Mucosa of stomach (tissue), 1 donor: Measurements from ENCODE around the gene R3HDM2.
A peak's percentile ranks its signal among the peaks of the same experiment; 100 is the strongest.

ENCODE experiments used
- H3K27me3 ChIP-seq: one replicate; pipeline ENCODE4 v1.7.0; 2013; ENCODE audit warnings: mild to moderate bottlenecking, low read length; ENCODE audit not compliant: control insufficient read depth, insufficient read depth
- H3K36me3 ChIP-seq: one replicate; pipeline ENCODE4 v1.7.0; 2013; ENCODE audit warnings: low read length; ENCODE audit not compliant: control insufficient read depth, insufficient read depth
- H3K4me1 ChIP-seq: one replicate; pipeline ENCODE4 v1.7.0; 2013; ENCODE audit warnings: mild to moderate bottlenecking, low read length; ENCODE audit not compliant: control insufficient read depth, insufficient read depth
- H3K4me3 ChIP-seq: one replicate; pipeline ENCODE4 v1.7.0; 2013; ENCODE audit warnings: low read length
- H3K9ac ChIP-seq: one replicate; pipeline ENCODE4 v1.7.0; 2013; ENCODE audit warnings: mild to moderate bottlenecking, low read length, moderate library complexity
- H3K9me3 ChIP-seq: one replicate; pipeline ENCODE4 v1.7.0; 2013; ENCODE audit warnings: mild to moderate bottlenecking, low read length, moderate library complexity; ENCODE audit not compliant: control insufficient read depth
- donor health status: Pancreatic carcinoma.

Gene R3HDM2

DNA sequence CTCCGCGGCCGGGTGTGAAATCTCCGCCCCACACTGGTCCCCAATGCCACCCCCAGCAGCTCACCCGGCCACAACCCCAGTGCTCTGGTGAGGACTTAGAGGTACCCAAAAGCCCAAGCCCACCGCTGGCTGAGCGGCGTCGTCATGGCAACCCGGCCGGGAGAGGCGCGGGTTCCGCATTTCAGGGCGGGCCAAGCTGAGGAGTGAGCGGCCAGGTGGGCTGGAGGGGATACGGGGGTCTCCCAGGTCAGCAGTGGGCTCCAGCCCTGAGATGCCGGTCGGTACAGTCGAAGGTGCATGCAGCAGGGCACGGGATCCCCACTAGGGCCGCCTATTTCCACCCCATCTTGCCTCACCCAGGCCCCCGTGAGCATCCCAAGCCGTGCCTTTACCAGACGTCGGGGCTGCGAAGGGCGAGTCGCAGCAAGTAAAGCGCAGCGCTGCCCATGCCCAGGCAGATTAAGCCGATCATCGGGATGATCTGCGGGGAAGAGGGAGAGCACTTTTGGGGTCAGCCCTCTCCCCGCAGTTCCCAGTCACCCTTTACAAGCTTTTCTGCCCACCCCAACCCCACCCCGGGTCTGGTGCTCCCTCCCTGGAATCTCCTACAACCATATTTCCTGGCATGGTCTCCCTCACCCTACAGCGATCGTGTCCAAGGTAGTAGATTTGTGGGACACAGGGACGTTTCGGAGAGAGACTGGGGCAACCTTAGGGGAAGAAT, 194.5 kb downstream of the R3HDM2 start:
- peaks cover 63% of the 10 kb centered on the region for H3K27me3 ChIP-seq
- H3K4me3 ChIP-seq = no peak overlapping the region
- H3K4me1 ChIP-seq = peaks cover 68% of the 10 kb centered on the region
- H3K9me3 ChIP-seq = no peaks in the 10 kb centered on the region
- peaks cover 6% of the 10 kb centered on the region for H3K36me3 ChIP-seq
- no peak overlapping the region for H3K9ac ChIP-seq

DNA sequence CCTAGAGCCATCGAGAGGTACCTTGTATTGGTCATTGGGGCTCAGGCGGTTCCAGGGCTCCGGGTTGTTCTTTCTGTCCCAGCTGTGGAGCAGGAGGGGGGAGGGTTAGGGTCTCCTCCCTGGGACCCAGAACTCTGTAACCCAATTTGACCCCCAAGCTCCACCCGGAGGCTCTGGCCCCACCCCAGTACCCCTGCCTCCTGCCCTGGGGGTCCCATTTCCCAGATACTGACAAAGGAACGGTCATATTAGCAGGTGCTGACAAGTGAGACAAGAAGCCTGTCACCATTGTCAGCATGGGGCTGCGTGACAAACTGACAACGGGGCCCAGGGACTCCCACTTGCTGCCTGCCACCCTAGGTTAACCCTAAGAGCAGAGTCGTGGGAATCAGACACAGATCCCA, 195.1 kb downstream of the R3HDM2 start:
- peaks cover 68% of the 10 kb centered on the region for H3K4me1 ChIP-seq
- H3K9ac ChIP-seq = no peak overlapping the region
- no peak overlapping the region for H3K4me3 ChIP-seq

DNA sequence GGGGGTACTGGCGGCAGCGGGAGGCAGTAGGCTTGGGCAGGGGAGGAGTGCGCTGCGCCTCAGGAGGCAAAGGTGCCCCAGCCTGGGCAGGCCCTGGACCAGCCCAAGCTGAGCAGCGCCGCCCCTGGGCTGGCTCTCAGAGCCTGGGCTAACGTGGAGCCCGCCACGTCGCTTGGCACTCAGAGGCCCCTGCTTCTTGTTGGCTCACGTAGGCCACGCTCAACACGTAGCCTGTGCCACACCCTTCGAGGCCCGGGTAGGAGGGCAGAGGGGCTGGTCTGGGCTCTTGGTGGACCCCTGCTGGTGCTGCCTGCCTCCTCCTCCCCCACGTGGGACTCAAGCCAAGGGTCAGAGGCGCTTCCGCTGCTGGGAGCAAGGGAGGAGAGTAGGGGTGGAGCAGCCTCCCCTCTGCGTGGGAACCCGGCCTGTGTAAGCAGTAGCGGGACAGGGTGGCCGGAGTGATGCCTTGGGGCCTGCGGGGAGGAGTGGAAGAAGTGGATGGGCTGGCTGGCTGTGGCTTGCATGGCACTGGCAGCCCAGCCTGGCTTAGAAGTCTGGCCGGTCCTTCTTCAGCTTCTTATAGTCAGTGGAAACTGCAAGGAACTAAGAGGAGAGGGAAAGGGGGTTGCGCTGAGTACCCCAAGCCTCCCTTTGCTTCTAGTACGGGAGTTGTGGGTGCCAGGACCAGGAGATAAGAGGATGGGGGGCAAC, 195.7 kb downstream of the R3HDM2 start:
- peaks cover 51% of the 10 kb centered on the region for H3K27me3 ChIP-seq
- peaks cover 68% of the 10 kb centered on the region for H3K4me1 ChIP-seq
- peaks cover 6% of the 10 kb centered on the region for H3K36me3 ChIP-seq
- no peak overlapping the region for H3K9ac ChIP-seq
- no peak overlapping the region for H3K4me3 ChIP-seq
- no peaks in the 10 kb centered on the region for H3K9me3 ChIP-seq

More for the DNA sequence above, 195.1 kb downstream of the R3HDM2 start:
- peaks cover 57% of the 10 kb centered on the region for H3K27me3 ChIP-seq
- no peaks in the 10 kb centered on the region for H3K9me3 ChIP-seq
- H3K36me3 ChIP-seq = peaks cover 6% of the 10 kb centered on the region

DNA sequence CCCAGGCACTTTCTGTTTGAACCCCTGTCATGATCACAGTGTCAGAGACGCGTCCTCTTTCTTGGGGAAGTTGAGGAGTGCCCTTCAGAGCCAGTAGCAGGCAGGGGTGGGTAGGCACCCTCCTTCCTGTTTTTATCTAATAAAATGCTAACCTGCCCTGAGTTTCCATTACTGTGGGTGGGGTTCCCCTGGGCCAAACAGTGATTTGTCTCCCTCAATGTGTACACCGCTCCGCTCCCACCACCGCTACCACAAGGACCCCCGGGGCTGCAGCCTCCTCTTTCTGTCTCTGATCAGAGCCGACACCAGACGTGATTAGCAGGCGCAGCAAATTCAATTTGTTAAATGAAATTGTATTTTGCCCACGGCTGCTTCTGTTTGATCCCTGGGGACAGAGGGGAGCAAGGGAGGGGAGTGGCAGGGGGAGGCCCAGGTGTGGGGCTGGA, 196.2 kb downstream of the R3HDM2 start:
- H3K4me1 ChIP-seq = peaks cover 64% of the 10 kb centered on the region
- H3K9ac ChIP-seq = no peak overlapping the region
- no peaks in the 10 kb centered on the region for H3K9me3 ChIP-seq
- H3K27me3 ChIP-seq = peaks cover 46% of the 10 kb centered on the region
- H3K36me3 ChIP-seq = peaks cover 6% of the 10 kb centered on the region
- no peak overlapping the region for H3K4me3 ChIP-seq

DNA sequence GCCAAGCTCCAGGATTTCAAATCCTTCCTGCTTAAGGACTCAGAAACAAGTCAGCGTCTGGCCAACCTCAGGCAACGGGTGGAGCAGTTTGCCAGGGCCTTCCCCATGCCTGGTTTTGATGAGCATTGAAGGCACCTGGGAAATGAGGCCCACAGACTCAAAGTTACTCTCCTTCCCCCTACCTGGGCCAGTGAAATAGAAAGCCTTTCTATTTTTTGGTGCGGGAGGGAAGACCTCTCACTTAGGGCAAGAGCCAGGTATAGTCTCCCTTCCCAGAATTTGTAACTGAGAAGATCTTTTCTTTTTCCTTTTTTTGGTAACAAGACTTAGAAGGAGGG, 196.6 kb downstream of the R3HDM2 start:
- no peak overlapping the region for H3K9ac ChIP-seq
- no peaks in the 10 kb centered on the region for H3K9me3 ChIP-seq
- H3K36me3 ChIP-seq = peaks cover 6% of the 10 kb centered on the region
- peaks cover 42% of the 10 kb centered on the region for H3K27me3 ChIP-seq
- peaks cover 61% of the 10 kb centered on the region for H3K4me1 ChIP-seq
- H3K4me3 ChIP-seq = no peak overlapping the region

DNA sequence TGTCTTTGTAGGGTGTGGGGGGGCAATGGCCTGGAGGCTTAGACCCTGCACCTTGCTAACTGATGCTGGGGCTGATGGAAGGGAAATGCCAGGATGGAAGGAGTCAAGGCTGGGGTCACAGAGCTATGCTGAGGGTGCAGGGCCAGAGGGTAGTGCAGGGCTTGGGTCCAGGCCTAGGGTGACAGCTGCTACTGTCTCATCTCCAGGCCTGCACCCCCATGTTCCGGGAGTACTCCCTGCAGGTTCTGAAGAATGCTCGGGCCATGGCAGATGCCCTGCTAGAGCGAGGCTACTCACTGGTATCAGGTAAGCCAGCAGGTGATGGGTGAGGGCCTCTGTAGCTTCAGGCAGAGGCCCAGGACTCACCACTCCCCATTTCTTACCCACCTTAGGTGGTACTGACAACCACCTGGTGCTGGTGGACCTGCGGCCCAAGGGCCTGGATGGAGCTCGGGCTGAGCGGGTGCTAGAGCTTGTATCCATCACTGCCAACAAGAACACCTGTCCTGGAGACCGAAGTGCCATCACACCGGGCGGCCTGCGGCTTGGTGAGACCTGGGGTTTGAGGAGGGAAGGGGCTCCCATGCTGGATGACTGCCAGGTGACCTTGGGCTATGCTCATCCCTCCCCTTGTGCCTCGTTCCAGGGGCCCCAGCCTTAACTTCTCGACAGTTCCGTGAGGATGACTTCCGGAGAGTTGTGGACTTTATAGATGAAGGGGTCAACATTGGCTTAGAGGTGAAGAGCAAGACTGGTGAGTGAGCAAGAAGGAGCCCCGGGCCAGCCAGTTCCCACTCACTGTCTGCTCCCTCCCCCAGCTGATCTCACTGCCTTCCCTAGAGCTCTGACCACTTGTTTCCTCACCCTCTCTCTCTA, 197.2 kb downstream of the R3HDM2 start:
- Histone ChIP-seq H3K27me3 (peaks cover 36% of the 10 kb centered on the region), H3K36me3 (peaks cover 6% of the 10 kb centered on the region), H3K4me1 (peaks cover 57% of the 10 kb centered on the region), H3K4me3 (no peak overlapping the region), H3K9me3 (no peaks in the 10 kb centered on the region), H3K9ac (no peak overlapping the region)

DNA sequence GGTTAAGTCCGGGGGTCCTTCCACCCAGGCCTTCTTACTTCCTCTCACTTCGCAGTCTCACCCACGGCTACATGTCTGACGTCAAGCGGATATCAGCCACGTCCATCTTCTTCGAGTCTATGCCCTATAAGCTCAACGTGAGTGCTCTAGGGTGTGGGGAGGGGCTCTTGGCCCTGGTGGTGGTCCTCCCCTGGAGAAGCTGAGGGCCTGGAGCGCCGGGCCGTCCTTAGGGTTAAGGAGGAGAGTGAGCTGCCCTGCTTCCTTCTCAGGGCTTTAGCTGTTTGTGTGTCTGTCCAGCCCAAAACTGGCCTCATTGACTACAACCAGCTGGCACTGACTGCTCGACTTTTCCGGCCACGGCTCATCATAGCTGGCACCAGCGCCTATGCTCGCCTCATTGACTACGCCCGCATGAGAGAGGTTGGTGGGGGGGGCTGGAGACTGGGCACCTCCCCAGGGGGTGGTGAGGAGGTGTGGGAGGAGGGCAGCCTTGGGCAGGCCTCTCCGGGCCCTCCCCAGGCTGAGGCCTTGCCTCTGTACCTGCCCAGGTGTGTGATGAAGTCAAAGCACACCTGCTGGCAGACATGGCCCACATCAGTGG, 198.6 kb downstream of the R3HDM2 start:
- Histone ChIP-seq H3K4me3 (no peak overlapping the region), H3K9ac (no peak overlapping the region), H3K4me1 (peaks cover 44% of the 10 kb centered on the region), H3K9me3 (no peaks in the 10 kb centered on the region), H3K27me3 (peaks cover 27% of the 10 kb centered on the region), H3K36me3 (peaks cover 6% of the 10 kb centered on the region)

DNA sequence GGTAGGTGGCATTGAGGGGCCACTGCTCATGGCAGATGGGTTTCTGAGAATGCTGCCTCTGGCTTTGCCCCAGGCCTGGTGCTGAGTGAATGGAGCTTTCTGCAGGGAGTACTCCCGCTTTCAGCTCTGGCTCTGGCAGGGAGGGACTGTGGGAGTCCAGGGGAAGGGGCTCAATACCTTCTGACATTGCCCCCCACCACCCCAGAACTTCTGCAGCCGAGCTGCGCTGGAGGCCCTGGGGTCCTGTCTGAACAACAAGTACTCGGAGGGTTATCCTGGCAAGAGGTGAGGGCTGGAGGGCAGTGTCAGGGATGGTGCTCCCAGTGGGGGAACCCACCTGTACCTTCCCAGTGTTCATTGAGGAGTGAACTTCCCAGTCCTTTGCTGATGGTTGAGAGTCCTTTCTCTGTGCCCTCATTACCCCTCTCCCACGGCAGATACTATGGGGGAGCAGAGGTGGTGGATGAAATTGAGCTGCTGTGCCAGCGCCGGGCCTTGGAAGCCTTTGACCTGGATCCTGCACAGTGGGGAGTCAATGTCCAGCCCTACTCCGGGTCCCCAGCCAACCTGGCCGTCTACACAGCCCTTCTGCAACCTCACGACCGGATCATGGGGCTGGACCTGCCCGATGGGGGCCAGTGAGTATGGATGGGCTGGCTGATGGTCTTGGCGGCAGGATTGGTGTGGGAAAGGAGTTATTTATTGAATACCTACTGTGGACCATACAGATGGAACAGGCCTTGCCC, 199.4 kb downstream of the R3HDM2 start:
- Histone ChIP-seq H3K4me1 (peaks cover 37% of the 10 kb centered on the region), H3K27me3 (peaks cover 27% of the 10 kb centered on the region), H3K9me3 (no peaks in the 10 kb centered on the region), H3K9ac (peak overlapping the region; percentile 77), H3K4me3 (no peak overlapping the region), H3K36me3 (peaks cover 6% of the 10 kb centered on the region)

DNA sequence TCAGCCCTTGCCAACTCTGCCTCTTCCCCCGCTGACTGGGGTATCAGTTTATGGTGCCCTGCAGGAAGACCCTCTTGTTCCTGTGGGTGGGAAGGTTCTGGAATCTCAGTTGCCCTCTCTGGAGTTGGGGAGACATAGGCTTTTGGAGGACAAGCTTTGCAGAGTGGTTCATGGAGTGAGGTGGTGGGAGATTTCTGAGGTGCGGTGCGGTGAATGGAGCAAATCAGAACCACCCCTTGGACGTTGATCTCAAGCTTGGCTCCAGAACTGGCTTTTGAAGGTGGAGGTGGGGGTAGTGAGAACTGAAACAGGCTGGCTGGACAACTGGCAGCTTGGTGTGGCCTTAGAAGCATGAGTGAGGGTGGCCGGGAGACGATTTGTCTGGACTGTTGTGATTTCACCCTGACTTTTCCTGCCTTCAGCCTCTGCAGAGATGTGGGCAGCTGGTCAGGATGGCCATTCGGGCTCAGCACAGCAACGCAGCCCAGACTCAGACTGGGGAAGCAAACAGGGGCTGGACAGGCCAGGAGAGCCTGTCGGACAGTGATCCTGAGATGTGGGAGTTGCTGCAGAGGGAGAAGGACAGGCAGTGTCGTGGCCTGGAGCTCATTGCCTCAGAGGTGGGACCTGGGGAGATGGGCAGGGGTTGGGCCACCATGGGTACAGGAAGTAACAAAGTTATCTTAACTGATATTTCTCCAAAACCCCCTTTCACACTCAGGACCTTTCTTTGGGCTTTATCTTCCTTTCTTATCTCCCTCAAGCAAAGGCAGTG, 200.3 kb downstream of the R3HDM2 start:
- peaks cover 27% of the 10 kb centered on the region for H3K27me3 ChIP-seq
- H3K36me3 ChIP-seq = peaks cover 6% of the 10 kb centered on the region
- H3K4me3 ChIP-seq = peak overlapping the region; percentile 88
- H3K9me3 ChIP-seq = no peaks in the 10 kb centered on the region
- peak overlapping the region; percentile 77 for H3K9ac ChIP-seq
- peaks cover 29% of the 10 kb centered on the region for H3K4me1 ChIP-seq

DNA sequence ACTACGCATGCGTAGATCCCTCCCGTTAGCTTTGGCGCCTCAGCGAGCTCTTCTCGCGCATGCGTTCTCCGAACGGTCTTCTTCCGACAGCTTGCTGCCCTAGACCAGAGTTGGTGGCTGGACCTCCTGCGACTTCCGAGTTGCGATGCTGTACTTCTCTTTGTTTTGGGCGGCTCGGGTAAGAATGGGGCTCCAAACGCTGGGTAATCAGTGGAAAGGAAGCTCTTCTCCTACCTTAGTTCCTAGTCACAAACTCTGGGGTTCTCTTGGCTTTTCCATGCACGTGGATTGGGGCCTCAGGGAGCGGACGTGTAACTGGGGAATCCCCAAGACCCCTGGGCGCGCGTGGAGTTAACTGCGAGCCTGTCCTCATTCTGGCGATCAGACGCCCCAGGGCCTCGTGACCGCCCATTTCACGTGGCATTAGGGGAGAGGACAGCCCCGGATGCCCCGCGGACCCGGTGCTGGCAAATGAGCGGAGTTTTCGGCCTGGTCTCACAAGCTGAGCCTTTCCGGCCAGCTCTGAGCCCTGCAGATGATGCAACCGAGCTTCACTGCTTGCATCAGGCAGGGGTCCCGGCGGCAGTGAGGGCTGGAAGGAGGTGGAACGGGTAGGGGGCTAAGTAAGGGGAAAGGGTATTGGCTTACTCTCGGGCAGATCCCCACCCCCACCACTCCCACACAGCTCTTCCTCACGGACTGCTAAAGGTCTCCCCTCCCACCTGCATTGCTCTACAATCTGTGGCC, 201.0 kb downstream of the R3HDM2 start, which contains the start of gene SHMT2:
Gene SHMT2 (plus strand): TSS at position 78 of the 747 bp plus-strand sequence. CDS start 68 bp downstream, at position 146.
- peak within 1 kb of the TSS; percentile 77 for H3K9ac ChIP-seq
- H3K9me3 ChIP-seq = no peaks in the 10 kb centered on the region
- H3K36me3 ChIP-seq = peaks cover 6% of the 10 kb centered on the region
- H3K4me1 ChIP-seq = peaks cover 23% of the 10 kb centered on the region
- peaks cover 30% of the 10 kb centered on the region for H3K27me3 ChIP-seq
- H3K4me3 ChIP-seq = peak within 1 kb of the TSS; percentile 88
